HG03521 (cell line): ENCODE results near the gene APLNR.
"Not testable (repeated sequence)": the region's sequence is repeated elsewhere in the genome, so short reads cannot be mapped to it uniquely, and the experiment has no call there.

Source experiments
- ATAC-seq: cut with Tn5 transposase; IDR thresholded peaks from one replicate; pipeline ENCODE4 v1.9.1; 2021; ENCODE audit warnings: mild to moderate bottlenecking, moderate library complexity; ENCODE audit not compliant: unreplicated experiment

Gene APLNR

DNA sequence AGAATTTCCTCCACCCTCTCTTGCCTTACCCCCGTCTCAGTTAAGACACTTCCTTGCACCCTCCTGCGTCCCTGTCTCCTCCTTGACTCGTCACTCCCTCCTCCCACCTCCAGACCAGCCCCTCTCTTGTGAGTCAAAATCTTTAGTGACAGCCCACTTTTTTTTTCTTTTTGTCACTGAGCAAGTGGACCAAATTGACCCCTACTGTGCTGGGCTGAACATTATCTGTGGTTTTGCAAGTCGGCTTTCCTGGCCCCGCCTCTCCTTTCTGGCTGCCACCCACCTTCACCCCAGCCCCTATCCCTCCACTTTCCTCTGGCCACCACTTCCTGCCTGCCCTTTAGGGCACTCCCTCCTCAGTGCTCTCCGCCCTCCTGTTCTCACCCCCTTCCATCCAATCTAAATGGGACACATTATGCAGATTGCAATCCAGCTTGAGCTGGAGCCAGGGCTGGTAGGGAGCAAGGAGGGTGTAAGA lies at the start of gene APLNR:
Gene APLNR, minus strand, starts transcription at position 47 of the 478 bp plus-strand sequence. CDS start 246 bp downstream, outside the sequence.
- ATAC-seq = no peak

DNA sequence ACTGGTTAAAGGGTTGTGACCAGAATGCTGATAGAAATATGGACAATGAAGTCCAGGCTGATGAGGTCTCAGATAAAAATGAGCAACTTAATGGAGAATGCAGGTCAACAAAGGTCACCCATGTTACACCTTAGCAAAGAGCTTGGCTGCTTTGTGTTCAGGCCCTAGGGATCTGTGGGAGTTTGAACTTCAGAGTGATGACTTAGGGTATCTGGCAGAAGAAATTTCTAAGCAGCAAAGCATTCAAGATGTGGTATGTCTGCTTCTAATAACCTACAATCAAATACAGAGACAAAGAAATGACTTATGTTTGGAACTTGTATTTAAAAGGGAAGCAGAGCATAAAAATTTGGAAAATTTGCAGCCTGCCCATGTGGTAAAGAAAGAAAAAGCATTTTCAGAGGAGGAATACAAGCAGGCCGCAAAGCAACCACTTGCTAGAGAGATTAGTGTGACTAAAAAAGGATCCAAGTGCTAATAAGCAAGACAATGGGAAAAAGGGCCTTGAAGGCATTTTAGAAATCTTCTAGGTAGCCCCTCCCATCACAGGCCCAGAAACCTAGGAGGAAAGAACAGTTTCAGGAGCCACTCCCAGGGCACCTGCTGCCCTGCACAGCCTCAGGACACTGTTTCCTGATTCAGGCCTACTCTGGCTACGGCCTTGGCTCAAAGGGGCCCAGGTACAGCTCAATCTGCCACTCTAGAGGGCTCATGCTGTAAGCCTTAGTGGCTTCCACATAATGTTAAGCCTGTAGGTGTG lies 46.4 kb upstream of the APLNR start:
- no peak for ATAC-seq

DNA sequence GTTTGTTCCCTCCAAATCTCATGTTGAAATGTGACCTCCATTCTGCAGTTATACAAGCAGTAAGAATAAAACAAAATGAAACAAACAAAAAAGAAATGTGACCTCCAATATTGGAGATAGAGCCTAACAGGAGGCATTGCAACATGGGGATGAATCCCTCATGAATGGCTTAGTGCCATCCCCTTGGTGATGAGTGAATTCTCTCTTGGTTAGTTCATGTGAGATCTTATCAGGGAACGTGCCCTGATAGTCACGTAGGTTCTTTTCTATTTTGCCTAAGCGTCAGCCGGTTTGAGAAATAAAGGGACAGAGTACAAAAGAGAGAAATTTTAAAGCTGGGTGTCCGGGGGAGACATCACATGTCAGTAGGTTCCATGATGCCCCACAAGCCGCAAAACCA lies 44.5 kb upstream of the APLNR start:
- ATAC-seq = not testable (repeated sequence)

- ATAC-seq = no peak
Observed at GRCh38 chr11:57279116-57279515, 42.1 kb upstream of the APLNR start.

- no peak for ATAC-seq
Observed at GRCh38 chr11:57278721-57279095, 41.7 kb upstream of the APLNR start.

DNA sequence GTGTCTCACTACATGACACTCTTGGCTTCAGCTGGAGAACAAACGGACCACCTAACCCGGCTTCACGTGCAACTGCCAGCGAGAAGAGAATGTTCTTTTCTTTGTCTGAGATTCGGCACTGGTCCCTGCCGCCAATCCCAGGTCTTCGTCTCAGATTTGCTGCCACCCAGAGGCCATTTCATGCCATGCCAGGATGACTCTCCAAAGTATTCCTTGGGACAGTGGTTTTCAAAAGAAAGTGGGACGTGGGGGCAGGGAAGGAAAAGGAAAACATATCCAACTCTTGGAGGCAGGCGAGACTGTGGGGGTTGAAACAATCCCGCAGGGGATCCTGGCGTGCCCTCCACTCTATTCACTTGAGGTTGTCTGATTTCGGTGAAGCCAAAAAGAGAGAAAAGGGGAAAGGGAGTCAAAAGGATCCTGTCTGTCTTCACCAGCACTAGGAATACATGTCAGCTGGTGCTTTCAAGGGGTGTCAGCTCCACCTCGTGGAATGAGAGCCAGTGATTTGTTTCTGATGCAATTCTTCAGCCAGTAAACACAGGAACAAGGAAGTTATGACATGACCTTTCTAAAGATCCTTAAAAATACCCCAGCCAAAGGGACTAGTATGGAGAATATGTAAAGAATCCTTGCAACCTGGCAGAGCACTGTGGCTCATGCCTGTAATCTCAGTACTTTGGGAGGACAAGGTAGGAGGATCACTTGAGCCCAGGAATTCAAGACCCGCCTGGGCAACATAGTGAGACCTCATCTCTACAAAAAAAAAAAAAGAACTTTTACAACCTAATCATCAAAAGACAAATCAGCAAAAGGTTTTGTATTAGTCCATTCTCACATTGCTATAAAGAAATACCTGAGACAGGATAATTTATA lies 41.0 kb upstream of the APLNR start:
- no peak for ATAC-seq

DNA sequence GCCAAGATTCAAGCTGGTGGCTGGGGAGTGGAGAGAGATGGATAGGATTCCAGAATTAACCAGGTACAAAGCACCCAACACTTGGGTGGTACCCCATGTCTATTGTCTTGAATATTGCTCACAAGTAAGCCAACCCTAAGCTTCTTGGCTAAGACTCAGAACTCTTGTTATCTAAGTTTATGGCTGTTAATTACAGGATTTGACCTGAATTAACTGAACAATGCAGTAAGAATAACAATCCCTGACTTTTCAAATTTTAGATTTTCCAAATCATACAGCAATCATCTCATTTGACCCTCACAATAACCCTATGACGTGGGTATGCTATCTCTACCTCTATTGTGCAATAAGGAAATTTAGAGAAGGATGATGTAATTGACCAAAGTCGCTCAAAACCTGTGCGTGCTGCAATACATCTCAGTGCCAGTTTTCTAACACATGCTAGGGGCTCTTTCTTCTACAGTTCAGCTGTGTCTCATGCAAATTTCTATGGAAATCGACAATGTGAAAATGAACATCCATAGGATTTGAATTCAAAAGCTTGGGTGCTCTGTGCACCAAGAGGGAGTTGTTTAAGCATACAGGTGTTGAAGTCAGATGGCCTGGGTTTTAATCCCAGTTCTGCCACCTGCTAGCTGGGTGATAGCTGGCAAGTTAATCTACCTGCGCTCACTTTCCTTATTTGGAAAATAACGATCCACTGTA lies 40.1 kb upstream of the APLNR start:
- ATAC-seq = no peak

- no peak for ATAC-seq
Observed at GRCh38 chr11:57276169-57276970, 39.3 kb upstream of the APLNR start.

GRCh38 chr11:57275582-57275981 lies 38.5 kb upstream of the APLNR start:
- ATAC-seq = no peak

GRCh38 chr11:57274904-57275498 lies 38.0 kb upstream of the APLNR start:
- no peak for ATAC-seq

- no peak for ATAC-seq
Observed at GRCh38 chr11:57273448-57274058, 36.5 kb upstream of the APLNR start.

DNA sequence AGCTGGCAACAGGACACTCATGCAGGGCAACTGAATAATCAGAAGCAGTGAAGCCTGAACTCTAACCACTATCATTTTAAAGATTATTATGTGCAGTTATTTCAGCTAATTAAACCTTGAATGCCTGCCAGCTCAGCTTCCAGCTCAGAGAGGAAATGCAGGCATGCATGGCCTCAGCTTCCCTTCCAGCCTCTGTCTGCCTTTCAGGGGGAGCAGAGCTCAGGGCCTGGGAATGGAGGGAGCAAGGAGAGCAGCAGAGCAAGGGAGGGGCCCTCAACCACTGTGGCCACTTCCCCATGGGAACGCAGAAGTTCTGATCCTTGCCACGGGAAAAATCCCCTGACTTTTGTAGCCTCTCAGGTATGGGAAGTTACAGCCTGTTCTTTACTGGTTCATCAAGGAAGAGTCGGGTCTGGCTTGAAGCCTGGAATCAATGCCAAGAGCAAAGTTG lies 32.5 kb upstream of the APLNR start:
- ATAC-seq = no peak

- ATAC-seq = no peak
Observed at GRCh38 chr11:57266157-57266556, 29.1 kb upstream of the APLNR start.

GRCh38 chr11:57263351-57263750 lies 26.3 kb upstream of the APLNR start:
- no peak for ATAC-seq

DNA sequence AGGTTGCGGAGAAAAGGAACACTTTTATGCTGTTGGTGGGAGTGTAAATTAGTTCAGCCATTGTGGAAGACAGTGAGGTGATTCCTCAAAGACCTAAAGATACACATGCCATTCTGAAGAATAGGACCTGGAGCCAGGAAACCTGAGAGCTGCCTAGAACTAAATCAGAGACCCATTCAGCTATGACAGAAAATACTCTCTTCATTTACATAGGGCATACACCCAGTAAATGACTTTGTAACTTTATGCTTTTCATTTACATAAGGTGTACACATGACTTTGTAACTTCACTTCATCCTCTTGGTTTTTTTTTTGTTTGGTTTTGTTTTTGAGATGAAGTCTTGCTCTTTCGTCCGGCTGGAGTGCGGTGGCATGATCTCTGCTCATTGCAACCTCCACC lies 25.1 kb upstream of the APLNR start:
- no peak for ATAC-seq

DNA sequence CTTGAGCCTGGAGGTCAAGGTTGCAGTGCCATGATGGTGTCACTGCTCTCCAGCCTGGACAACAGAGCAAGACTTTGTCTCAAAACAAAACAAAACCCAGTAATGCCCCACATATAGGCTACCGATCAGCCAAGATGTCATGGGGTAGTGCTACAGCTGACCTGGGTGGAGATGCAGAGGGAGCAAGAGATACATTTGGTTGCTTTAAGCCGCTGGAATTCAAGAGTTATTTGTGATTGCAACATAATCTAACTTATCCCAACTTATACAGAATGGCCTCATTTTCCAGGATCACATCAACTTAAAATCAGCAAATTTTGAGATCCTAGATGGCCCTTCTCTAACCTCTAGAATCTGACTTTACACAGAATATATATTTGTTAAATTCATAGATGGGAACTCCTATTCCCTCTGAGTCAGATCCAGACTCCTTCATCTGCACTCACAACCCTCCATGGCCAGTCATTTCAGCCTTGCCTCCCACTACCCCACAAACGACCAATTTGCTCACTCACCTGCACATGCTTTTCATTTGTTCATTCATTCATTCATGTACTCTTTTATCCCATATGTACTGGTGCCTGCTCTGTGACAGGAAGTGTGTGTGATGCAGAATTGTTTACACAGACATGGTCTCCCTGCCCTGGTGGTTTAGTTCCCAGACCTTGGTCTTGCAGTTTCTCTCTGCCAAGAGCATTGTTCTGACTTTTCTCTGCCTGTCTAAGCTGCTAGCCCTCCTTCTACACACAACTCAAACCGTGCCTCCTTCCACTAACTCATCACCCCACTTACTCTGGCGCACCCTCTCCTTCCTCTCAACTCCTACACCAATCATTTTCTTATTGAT lies 24.1 kb upstream of the APLNR start:
- ATAC-seq = no peak

DNA sequence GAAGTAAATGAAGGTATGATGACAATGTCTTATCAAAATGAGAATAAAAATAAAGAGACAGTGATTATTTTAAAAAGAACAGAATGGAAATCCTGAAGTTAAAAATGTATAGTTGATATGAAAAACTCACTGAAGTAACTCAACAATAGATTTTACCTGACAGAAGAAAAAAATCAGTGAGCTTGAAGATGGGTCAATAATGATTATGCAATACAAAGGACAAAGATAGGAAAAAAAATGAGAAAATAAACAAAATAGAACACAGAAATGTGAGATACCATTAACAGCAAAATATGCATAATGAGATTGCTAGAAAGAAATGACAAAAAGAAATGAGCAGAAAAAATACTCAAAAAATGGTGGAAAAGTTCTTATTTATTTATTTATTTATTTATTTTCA lies 19.1 kb upstream of the APLNR start:
- ATAC-seq = no peak

GRCh38 chr11:57255618-57256017 lies 18.6 kb upstream of the APLNR start:
- no peak for ATAC-seq

- ATAC-seq = no peak
Observed at GRCh38 chr11:57254631-57255030, 17.6 kb upstream of the APLNR start.
